GM21619 (cell line): Measurements from ENCODE around the gene ZBTB17.
"Not testable (repeated sequence)": the region's sequence is repeated elsewhere in the genome, so short reads cannot be mapped to it uniquely, and the experiment has no call there.

Experiments used
- ATAC-seq: cut with Tn5 transposase; IDR thresholded peaks from one replicate; pipeline ENCODE4 v1.9.1; 2021; ENCODE audit not compliant: unreplicated experiment

Gene ZBTB17

DNA sequence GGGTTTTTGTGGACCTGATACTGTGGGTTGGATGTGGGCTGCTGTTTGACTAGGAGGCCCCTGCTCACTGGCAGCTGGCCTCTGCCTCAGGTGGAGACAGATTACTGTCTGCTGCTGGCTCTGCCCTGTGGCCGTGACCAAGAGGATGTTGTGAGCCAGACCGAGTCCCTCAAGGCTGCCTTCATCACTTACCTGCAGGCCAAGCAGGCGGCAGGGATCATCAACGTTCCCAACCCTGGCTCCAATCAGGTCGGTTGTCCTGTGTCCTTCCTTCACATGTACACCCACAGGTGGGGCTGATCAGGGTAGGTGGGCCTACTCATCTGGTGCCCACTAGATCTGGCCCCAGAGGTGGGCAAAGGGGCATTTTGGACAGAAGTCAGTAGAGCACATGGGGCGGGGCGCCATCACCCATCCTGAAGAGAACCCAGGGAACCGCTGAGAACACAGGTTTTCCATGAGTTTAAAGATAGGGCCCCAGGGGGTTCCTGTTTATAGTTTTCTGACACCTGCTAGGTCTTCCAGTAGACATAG lies 37.2 kb downstream of the ZBTB17 start:
- no peak for ATAC-seq

DNA sequence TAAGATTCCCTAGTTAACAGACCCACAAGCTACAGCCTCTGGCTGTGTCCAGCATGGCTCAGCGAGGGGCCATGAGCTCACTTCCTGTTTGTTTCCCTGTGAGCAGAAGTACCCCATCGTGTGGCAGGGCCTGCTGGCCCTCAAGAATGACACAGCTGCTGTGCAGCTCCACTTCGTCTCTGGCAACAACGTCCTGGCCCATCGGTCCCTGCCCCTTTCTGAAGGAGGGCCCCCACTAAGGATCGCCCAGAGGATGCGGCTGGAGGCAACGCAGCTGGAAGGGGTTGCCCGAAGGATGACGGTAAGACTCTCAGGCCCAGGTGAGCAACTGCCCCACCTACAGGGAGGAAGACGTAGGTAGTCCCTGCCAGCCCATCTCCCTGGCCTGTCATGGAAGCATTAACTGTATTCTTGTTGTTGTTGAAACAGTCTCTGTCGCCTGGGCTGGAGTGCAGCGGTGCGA lies 38.2 kb downstream of the ZBTB17 start:
- ATAC-seq = no peak

DNA sequence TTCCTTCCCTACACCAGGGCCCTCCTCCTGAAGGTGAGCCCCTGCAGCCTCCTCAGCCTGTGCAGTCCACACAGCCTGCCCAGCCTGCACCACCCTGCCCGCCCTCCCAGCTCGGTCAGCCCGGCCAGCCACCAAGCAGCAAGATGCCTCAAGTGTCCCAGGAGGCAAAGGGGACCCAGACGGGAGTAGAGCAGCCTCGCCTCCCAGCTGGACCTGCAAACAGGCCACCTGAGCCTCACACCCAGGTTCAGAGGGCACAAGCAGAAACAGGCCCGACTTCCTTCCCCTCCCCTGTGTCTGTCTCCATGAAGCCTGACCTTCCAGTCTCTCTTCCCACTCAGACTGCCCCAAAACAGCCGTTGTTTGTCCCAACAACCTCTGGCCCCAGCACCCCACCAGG lies 38.8 kb downstream of the ZBTB17 start:
- ATAC-seq = no peak

DNA sequence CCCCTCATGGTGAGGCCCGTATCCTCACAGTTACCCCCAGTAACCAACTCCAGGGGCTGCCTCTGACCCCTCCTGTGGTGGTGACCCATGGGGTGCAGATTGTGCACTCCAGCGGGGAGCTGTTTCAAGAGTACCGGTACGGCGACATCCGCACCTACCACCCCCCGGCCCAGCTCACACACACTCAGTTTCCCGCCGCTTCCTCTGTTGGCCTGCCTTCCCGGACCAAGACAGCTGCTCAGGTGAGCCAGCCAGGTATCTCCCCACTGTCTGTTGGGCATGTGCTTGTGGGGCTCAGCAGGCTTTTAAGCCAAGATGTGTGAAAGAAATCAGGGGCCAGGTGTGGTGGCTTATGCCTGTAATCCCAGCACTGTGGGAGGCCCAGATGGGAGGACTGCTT lies 39.9 kb downstream of the ZBTB17 start:
- no peak for ATAC-seq

DNA sequence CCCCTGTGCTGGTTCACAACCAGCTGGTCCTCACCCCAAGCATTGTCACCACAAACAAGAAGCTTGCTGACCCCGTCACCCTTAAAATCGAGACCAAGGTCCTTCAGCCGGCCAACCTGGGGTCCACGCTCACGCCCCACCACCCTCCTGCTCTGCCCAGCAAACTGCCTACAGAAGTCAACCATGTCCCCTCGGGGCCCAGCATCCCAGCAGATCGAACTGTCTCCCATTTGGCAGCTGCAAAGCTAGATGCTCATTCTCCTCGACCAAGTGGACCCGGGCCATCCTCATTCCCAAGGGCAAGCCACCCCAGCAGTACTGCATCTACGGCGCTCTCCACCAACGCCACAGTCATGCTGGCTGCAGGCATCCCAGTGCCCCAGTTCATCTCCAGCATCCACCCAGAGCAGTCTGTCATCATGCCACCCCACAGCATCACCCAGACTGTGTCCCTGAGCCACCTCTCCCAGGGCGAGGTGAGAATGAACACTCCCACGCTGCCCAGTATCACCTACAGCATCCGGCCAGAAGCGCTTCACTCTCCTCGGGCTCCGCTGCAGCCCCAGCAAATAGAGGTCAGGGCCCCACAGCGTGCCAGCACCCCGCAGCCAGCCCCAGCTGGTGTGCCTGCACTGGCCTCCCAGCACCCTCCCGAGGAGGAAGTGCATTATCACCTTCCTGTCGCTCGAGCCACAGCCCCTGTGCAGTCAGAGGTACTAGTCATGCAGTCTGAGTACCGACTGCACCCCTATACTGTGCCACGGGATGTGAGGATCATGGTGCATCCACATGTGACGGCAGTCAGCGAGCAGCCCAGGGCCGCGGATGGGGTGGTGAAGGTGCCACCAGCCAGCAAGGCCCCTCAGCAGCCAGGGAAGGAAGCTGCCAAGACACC lies 40.6 kb downstream of the ZBTB17 start:
- no peak for ATAC-seq

DNA sequence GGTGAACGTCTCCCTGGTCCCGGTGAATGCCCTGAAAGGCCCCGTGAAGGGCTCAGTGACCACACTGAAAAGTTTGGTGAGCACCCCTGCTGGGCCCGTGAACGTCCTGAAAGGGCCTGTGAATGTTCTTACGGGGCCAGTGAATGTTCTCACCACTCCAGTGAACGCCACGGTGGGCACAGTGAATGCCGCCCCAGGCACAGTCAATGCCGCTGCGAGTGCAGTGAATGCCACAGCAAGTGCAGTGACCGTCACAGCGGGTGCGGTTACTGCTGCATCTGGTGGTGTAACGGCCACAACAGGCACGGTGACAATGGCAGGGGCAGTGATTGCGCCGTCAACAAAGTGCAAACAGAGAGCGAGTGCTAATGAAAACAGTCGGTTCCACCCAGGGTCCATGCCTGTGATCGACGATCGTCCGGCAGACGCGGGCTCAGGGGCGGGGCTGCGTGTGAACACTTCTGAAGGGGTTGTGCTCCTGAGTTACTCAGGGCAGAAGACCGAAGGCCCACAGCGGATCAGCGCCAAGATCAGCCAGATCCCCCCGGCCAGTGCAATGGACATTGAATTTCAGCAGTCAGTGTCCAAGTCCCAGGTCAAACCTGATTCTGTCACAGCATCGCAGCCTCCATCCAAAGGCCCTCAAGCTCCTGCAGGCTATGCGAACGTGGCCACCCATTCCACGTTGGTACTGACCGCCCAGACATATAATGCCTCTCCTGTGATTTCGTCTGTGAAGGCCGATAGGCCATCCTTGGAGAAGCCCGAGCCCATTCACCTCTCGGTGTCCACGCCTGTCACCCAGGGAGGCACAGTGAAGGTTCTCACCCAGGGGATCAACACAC lies 41.5 kb downstream of the ZBTB17 start:
- no peak for ATAC-seq

DNA sequence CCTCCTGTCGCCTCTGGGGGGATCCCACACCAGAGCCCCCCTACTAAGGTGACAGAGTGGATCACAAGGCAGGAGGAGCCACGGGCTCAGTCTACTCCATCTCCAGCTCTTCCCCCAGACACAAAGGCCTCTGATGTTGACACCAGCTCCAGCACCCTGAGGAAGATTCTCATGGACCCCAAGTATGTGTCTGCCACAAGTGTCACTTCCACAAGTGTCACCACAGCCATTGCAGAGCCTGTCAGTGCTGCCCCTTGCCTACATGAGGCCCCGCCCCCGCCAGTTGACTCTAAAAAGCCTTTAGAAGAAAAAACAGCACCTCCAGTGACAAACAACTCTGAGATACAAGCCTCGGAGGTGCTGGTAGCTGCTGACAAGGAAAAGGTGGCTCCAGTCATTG lies 42.2 kb downstream of the ZBTB17 start:
- ATAC-seq = no peak

DNA sequence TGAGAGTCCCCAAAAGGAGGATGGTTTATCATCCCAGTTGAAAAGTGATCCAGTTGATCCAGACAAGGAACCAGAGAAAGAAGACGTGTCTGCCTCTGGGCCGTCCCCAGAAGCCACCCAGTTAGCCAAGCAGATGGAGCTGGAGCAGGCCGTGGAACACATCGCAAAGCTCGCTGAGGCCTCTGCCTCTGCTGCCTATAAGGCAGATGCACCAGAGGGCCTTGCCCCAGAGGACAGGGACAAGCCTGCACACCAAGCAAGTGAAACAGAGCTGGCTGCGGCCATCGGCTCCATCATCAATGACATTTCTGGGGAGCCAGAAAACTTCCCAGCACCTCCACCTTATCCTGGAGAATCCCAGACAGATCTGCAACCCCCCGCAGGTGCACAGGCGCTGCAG lies 43.3 kb downstream of the ZBTB17 start:
- no peak for ATAC-seq

DNA sequence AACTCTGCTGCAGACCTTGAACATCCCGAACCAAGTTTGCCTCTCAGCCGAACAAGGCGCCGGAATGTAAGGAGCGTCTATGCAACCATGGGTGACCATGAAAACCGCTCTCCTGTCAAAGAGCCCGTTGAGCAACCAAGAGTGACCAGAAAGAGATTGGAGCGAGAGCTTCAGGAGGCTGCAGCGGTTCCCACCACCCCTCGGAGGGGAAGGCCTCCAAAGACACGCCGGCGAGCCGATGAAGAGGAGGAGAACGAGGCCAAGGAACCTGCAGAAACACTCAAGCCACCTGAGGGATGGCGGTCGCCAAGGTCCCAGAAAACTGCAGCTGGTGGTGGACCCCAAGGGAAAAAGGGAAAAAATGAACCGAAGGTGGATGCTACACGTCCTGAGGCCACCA lies 44.0 kb downstream of the ZBTB17 start:
- ATAC-seq = no peak

DNA sequence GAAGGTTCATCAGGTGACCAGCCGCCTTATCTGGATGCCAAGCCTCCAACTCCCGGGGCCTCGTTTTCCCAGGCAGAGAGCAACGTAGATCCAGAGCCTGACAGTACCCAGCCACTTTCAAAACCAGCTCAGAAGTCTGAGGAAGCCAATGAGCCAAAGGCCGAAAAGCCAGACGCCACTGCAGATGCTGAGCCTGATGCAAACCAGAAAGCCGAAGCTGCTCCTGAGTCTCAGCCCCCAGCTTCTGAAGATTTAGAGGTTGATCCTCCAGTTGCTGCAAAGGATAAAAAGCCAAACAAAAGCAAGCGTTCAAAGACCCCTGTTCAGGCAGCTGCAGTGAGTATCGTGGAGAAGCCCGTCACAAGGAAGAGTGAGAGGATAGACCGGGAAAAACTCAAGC lies 44.5 kb downstream of the ZBTB17 start:
- no peak for ATAC-seq

DNA sequence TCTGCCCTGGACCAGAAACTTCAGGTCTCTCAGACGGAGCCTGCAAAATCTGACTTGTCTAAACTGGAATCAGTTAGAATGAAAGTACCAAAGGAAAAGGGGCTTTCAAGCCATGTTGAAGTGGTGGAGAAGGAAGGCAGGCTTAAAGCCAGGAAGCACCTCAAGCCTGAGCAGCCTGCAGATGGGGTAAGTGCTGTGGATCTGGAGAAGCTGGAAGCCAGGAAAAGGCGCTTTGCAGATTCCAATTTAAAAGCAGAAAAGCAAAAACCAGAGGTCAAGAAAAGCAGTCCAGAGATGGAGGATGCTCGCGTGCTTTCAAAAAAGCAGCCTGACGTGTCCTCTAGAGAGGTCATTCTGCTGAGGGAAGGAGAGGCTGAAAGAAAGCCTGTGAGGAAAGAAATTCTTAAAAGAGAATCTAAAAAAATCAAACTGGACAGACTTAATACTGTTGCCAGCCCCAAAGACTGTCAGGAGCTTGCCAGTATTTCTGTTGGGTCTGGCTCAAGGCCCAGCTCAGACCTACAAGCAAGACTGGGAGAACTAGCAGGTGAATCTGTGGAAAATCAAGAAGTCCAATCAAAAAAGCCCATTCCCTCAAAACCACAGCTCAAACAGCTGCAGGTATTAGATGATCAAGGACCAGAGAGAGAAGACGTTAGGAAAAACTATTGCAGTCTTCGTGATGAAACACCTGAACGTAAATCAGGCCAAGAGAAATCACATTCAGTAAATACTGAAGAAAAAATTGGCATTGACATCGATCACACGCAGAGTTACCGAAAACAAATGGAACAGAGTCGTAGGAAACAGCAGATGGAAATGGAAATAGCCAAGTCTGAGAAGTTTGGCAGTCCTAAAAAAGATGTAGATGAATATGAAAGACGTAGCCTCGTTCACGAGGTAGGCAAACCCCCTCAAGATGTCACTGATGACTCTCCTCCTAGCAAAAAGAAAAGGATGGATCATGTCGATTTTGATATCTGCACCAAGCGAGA lies 46.6 kb downstream of the ZBTB17 start:
- ATAC-seq = no peak

DNA sequence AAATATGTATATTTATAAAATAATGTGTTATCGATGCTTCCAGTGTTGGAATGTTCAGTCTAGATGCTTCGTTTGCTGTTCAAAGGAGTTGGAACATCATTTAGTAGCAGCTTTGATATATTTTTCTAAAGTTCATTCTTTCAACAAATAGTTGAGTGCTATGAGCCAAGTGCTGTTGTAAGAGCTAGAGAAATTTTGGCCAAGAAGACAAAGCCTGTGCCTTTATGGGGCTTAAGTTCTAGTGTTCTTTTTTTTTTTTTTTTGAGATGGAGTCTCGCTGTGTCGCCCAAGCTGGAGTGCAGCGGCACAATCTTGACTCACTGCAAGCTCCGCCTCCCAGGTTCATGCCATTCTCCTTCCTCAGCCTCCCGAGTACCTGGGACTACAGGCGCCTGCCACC lies 49.5 kb downstream of the ZBTB17 start:
- not testable (repeated sequence) for ATAC-seq

DNA sequence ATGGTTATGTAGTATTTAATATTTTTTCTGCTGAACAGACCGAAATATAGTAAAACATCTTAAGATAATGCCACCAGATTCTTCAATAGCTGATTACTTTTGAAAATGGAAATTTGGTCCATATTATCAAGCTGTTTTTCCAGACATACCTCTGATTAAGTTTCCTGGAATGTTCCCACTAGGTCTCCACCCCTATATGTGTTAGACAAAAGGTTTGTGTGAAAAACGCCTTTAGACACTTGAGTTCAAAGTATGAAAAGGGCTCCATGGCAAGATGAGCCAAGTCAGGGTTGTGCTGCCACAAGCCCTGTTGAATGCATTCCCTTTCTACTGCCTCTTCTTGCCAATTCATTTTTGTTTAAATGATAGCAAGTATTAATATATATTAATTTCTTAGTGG lies 52.7 kb downstream of the ZBTB17 start:
- no peak for ATAC-seq

DNA sequence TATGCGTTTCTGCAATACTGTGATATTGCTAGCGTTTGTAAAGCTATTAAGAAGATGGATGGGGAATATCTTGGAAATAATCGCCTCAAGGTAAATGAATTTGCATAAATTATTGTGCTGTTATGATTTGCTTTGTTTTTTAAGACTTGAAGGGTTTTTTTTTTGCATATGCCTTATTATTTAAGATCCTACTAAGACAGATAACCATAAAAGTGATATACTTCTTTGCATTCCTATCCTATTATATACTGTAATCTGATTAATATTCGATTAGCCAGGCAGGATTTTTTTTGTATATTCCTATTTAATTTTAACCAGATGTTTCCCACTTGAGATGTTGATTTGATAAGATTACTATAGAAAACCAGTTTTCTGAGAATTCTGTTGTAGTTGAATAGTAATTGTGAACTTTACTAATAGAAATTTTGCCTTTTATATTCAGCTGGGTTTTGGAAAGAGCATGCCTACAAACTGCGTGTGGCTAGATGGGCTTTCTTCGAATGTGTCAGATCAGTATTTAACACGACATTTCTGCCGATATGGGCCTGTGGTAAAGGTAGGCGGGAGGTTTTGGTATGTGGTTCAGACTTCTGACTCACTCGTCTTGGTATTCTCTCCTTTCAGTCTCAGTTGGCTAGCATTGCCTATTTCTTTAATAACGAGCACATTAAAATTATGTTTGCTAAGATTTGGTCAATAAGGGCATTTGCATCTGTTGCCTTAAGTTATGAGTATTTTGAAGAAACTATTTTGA lies 56.8 kb downstream of the ZBTB17 start:
- ATAC-seq = peak; percentile 71

DNA sequence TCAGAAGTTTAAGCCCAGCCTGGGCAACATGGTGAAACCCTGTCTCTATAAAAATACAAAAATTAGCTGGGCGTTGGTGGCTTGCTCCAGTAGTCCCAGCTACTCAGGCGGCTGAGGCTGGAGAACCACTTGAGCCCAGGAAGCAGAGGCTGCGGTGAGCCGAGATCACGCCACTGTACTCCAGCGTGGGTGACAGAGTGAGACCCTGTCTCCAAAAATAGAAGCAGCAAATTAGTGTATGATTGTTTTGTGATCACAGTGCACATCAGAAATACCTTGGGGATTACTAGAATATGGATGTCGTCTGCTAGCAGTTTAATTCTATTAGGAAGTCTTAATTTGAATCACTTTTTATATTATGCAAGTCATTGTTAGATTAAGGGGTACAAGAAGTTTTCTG lies 59.0 kb downstream of the ZBTB17 start:
- no peak for ATAC-seq

DNA sequence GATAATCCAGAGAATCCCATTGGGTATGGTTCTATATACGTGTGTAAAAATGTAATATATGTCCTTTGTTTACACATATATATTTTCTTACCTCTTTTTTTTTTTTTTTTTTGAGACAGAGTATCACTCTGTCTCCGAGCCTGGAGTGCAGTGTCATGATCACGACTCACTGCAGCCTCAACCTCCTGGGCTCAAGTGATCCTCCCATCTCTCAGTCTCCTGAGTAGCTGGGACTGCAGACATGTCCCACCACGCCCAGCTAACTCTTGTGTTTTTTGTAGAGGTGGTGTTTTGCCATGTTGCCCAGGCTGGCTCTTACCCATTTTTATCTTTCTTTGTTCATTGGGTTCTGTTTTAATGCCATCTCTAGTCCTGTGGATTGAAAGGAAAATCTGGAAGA lies 59.5 kb downstream of the ZBTB17 start:
- no peak for ATAC-seq

DNA sequence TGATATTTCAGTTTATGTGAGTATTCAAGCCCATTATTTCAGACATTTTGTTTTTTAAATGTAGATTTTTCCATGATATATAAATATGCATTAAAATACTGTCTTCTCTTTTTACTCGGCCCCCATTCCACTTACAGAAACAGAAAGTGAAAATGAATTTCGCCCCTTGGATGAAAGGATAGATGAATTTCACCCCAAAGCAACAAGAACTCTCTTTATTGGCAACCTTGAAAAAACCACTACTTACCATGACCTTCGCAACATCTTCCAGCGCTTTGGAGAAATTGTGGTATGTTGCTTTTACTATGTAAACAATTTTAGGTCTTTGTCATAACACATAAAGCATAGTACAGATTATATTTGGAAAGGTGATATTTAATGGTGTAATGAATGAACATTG lies 59.9 kb downstream of the ZBTB17 start:
- ATAC-seq = no peak

DNA sequence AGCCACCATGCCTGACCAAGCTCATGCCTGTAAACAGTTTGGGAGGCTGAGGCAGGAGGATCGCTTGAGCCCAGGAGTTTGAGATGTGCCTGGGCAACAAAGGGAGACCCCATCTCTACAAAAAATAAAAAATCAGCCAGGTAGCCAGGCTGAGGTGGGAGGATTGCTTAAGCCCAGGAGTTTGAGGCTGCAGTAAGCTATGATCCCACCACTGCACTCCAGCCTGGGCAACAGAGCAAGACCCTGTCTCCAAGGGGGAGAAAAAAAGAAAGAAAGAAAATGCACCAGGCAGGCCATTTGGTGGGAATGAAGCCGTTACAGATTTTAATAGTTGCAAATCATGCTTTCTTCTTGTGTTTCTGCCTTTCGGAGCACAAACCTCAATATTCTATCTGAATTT lies 62.3 kb downstream of the ZBTB17 start:
- ATAC-seq = not testable (repeated sequence)

DNA sequence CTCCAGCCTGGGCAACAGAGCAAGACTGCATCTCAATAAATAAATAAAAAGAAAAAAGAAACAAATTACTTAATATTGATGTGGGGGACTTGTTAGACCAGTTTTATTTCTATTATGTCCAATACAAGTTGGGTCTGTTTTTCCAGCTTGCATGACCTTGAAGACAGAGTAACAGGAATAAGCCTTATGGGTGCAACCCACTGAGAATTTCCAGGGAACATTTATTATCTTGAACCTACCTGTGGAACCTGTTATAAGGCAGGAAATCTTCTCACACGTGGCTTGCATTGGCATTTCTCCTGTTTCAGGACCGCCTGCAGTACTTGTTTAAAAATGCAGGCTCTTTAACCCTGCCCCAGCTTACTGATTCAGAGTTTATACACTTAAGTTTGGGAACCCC lies 64.0 kb downstream of the ZBTB17 start:
- ATAC-seq = no peak

DNA sequence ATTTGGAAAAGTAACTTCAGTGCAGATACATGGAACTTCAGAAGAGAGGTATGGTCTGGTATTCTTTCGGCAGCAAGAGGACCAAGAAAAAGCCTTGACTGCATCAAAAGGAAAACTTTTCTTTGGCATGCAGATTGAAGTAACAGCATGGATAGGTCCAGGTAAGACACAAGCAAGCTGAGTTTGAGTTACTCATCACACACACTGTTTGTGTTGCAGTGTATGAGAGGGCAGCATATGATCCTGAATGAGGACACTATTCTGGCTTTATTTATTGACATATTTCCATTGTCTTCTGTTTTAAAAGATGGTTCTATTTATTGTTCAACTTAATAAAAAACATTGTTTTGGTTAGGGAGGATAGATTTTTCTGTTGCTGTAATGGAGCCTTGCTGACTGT lies 64.8 kb downstream of the ZBTB17 start:
- ATAC-seq = no peak
